Loucy (cell line): ENCODE data around the gene LIPC.

Experiments used
- H2AFZ ChIP-seq: fragments of 200-600 bp; sonication (generic); 2 replicates; pipeline ENCODE4 v1.6.0; 2016; ENCODE audit warnings: antibody characterized with exemption, mild to moderate bottlenecking, low read length, moderate library complexity
- H3F3A ChIP-seq: fragments of 200-600 bp; 2 replicates; pipeline ENCODE4 v1.6.0; 2016; ENCODE audit warnings: antibody characterized with exemption, low read depth, mild to moderate bottlenecking
- H3K27me3 ChIP-seq: fragments of 200-600 bp; sonication (generic); 2 replicates; pipeline ENCODE4 v1.6.1; 2014; ENCODE audit warnings: low read length, mild to moderate bottlenecking; ENCODE audit not compliant: insufficient read depth, poor library complexity, severe bottlenecking
- H3K36me3 ChIP-seq: fragments of 200-600 bp; sonication (generic); 2 replicates; pipeline ENCODE4 v1.6.1; 2016; ENCODE audit warnings: low read length; ENCODE audit not compliant: insufficient read depth
- H3K4me1 ChIP-seq: fragments of 200-600 bp; sonication (generic); 2 replicates; pipeline ENCODE4 v1.5.1; 2014; ENCODE audit warnings: low read length, mild to moderate bottlenecking; ENCODE audit not compliant: insufficient read depth, poor library complexity, severe bottlenecking
- H3K4me2 ChIP-seq: fragments of 200-600 bp; sonication (generic); 2 replicates; pipeline ENCODE4 v1.6.0; 2014; ENCODE audit warnings: antibody characterized with exemption, low read length, low read depth, mild to moderate bottlenecking; ENCODE audit not compliant: poor library complexity, severe bottlenecking
- H3K4me3 ChIP-seq: fragments of 200-600 bp; sonication (generic); 2 replicates; pipeline ENCODE4 v1.5.1; 2014; ENCODE audit warnings: low read length, mild to moderate bottlenecking, mixed read lengths; ENCODE audit not compliant: poor library complexity, severe bottlenecking
- H3K79me2 ChIP-seq: fragments of 200-600 bp; sonication (generic); 2 replicates; pipeline ENCODE4 v1.6.1; 2014; ENCODE audit warnings: low read length; ENCODE audit not compliant: insufficient read depth
- H3K9ac ChIP-seq: fragments of 200-600 bp; sonication (generic); 2 replicates; pipeline ENCODE4 v1.6.0; 2014; ENCODE audit warnings: mild to moderate bottlenecking, low read depth, low read length, moderate library complexity; ENCODE audit not compliant: poor library complexity, severe bottlenecking
- H3K9me2 ChIP-seq: fragments of 200-600 bp; sonication (generic); replicated peaks from 2 replicates; pipeline ENCODE4 v1.6.1; 2016; ENCODE audit warnings: low read depth, low read length, mixed read lengths
- H3K9me3 ChIP-seq: fragments of 200-600 bp; sonication (generic); 2 replicates; pipeline ENCODE4 v1.6.1; 2014; ENCODE audit warnings: mild to moderate bottlenecking, antibody characterized with exemption, low read length, low read depth; ENCODE audit not compliant: insufficient read depth
- H4K20me1 ChIP-seq: fragments of 200-600 bp; sonication (generic); 2 replicates; pipeline ENCODE4 v1.6.0; 2014; ENCODE audit warnings: antibody characterized with exemption, low read length, mild to moderate bottlenecking; ENCODE audit not compliant: insufficient read depth, poor library complexity, severe bottlenecking
- EZH2phosphoT487 ChIP-seq: fragments of 200-600 bp; IDR thresholded peaks from 2 replicates; pipeline ENCODE4 v1.6.1; 2018; ENCODE audit warnings: antibody characterized with exemption, mild to moderate bottlenecking, moderate library complexity, borderline replicate concordance
- TF ChIP-seq, protein P1 (sequence below): fragments of 200-600 bp; sonication (generic); conservative IDR thresholded peaks from 2 replicates; pipeline ENCODE4 v1.5.1; 2014; ENCODE audit warnings: mild to moderate bottlenecking, antibody characterized with exemption, low read length

The LIPC gene

GRCh38 chr15:58425185-58425584 is 6.6 kb upstream of the LIPC start:
- Histone ChIP-seq H3K27me3 (no peaks in the 10 kb centered on the region), H3K4me3 (no peak overlapping the region), H3K36me3 (no peaks in the 10 kb centered on the region), H3K9ac (no peak overlapping the region), H3K79me2 (no peaks in the 10 kb centered on the region), H3K9me3 (no peaks in the 10 kb centered on the region), H3F3A (no peaks in the 10 kb centered on the region), H4K20me1 (no peaks in the 10 kb centered on the region), H2AFZ (no peak overlapping the region), H3K4me1 (peaks cover 3% of the 10 kb centered on the region), H3K9me2 (no peaks in the 10 kb centered on the region), H3K4me2 (no peak overlapping the region)
- TF ChIP-seq EZH2phosphoT487: no peak
- TF ChIP-seq, protein P1, sequence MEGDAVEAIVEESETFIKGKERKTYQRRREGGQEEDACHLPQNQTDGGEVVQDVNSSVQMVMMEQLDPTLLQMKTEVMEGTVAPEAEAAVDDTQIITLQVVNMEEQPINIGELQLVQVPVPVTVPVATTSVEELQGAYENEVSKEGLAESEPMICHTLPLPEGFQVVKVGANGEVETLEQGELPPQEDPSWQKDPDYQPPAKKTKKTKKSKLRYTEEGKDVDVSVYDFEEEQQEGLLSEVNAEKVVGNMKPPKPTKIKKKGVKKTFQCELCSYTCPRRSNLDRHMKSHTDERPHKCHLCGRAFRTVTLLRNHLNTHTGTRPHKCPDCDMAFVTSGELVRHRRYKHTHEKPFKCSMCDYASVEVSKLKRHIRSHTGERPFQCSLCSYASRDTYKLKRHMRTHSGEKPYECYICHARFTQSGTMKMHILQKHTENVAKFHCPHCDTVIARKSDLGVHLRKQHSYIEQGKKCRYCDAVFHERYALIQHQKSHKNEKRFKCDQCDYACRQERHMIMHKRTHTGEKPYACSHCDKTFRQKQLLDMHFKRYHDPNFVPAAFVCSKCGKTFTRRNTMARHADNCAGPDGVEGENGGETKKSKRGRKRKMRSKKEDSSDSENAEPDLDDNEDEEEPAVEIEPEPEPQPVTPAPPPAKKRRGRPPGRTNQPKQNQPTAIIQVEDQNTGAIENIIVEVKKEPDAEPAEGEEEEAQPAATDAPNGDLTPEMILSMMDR: no peak

DNA sequence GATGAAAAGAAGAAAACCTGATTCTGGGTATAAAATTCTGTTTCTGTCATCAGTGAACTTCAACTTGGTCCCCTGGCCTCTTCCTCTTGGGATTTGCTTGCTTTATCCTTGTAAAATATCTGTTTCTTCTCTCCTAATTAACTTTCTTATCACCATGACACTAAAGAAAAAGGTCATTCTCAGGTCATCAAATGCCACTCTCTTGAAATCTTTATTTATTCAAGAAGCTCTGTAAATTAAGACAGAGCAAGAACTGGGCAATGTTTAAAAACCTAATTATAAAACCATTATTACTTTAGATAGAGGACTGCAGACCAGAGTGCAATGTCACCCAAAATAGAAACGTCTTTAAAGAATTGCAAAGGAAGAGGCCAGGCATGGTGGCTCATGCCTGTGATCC is 6.0 kb upstream of the LIPC start:
- Histone ChIP-seq H3K4me1 (peaks cover 3% of the 10 kb centered on the region), H3K79me2 (no peaks in the 10 kb centered on the region), H3K4me3 (no peak overlapping the region), H3K27me3 (no peaks in the 10 kb centered on the region), H3K9me2 (no peaks in the 10 kb centered on the region), H3K36me3 (no peaks in the 10 kb centered on the region), H3F3A (no peaks in the 10 kb centered on the region), H4K20me1 (no peaks in the 10 kb centered on the region), H3K9me3 (no peaks in the 10 kb centered on the region), H2AFZ (no peak overlapping the region), H3K9ac (no peak overlapping the region), H3K4me2 (no peak overlapping the region)
- TF ChIP-seq, protein P1: no peak
- TF ChIP-seq EZH2phosphoT487: no peak

- Histone ChIP-seq H3K36me3 (no peaks in the 10 kb centered on the region), H3K4me3 (no peak overlapping the region), H3K4me2 (no peak overlapping the region), H3K27me3 (no peaks in the 10 kb centered on the region), H2AFZ (no peak overlapping the region), H3K9ac (no peak overlapping the region), H4K20me1 (no peaks in the 10 kb centered on the region), H3K9me3 (no peaks in the 10 kb centered on the region), H3F3A (no peaks in the 10 kb centered on the region), H3K79me2 (no peaks in the 10 kb centered on the region), H3K4me1 (peaks cover 3% of the 10 kb centered on the region), H3K9me2 (no peaks in the 10 kb centered on the region)
- TF ChIP-seq, protein P1: no peak
These were observed 5.3 kb upstream of the LIPC start for GRCh38 chr15:58426501-58426900.
